IPS-18c (cell line): Measurements from ENCODE around the gene IFNW1.
"Not testable (repeated sequence)": the region's sequence is repeated elsewhere in the genome, so short reads cannot be mapped to it uniquely, and the experiment has no call there.

Source experiments
- H3K4me3 ChIP-seq: 2 replicates; pipeline ENCODE4 v1.7.0; 2013; ENCODE audit warnings: low read depth, mild to moderate bottlenecking, low read length, moderate library complexity; ENCODE audit not compliant: insufficient read depth
- H3K9me3 ChIP-seq: one replicate; pipeline ENCODE4 v1.6.1; 2013; ENCODE audit warnings: mild to moderate bottlenecking, low read length, moderate library complexity; ENCODE audit not compliant: control insufficient read depth, insufficient read depth

Gene IFNW1

GRCh38 chr9:21141427-21141882 lies at the start of gene IFNW1:
Gene IFNW1, minus strand, starts transcription at chr9:21141832. Its CDS starts 262 bp downstream, at chr9:21141570.
- H3K4me3 ChIP-seq: no peak within 1 kb of the TSS
- H3K9me3 ChIP-seq: no peaks in the 10 kb centered on the region

DNA sequence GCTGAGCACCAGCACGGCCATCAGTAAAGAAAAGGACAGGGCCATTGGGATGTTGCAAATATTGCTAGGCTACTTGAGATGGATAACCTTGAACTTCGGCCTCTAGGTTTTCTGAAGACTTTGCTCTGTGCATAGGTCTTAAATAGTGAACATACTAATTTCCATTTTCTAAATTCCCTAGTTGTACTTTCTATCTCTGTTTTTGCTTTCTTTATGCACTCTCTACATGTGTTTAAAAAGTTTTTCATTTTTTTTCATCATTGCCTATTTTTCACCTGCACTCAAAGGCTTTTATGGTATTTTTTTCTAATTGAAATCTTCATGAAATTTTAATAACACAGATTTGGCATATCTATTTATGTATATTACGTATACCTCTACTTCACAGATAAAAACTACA lies 45.9 kb upstream of the IFNW1 start, which contains the start of gene IFNA4:
TSS of gene IFNA4 (minus strand) at position 101 of the 400 bp plus-strand sequence. CDS start at position 45, 56 bp downstream.
- not testable (repeated sequence) for H3K9me3 ChIP-seq, H3K4me3 ChIP-seq

DNA sequence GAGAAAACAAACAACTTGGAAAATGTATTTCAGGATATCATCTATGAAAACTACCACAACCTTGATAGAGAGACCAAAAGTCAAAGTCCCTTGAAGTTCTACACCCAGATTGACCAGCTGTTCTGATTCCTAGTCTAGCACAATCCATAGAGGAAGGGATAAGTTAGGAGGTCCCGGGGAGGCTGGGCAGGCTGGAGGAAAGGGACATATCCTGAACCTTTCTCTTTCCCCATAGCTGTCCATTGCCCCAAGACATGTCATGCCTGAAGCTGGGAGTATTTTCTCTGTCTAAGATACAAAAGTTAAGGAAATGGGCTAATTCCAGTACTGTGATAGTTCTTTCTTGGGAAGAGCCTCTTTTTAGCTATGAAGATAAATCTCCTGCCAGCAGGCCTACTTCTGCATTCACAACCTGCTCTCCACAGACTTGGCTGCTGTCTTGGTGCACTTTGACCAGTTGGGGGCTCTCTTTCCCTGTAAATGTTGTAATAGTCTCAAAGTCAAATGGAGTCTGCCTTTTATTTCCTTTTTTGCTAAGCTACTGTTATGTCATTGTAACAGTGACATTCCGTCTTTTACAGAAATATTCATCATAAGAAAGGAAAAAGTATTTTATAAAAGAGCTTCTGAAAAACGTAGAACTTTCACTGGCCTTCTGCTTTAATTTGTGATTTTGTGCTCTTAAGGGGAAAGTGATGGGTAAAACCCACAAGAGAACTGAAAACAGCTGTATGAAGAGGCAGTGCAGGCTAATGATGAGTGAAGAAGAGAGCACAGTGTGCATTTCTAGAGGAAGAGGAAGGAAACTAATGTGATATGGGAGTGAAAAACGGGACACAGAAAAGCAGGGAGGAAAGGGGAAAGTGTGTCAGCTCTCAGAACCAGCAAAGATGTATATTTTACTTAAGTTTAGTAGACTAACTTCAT lies 41.4 kb upstream of the IFNW1 start:
- not testable (repeated sequence) for H3K4me3 ChIP-seq, H3K9me3 ChIP-seq

DNA sequence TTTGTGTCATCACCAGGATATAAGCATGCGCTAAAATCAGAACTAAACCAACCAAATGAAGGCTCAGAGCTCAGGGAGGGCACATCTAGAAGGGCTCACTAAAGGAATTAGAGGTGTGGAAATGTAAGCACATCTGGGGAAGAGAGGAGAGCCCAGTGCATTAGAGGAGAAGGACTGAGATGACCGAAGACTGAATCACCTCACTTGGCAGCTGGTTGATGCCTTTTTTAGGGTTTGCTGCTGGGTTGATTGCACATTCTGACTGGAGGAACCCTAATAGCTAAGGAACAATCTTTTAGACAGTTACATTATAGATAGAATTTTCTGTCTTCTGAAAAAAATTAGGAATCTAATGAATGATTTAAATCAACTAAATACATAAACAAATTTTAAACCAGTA lies 33.0 kb upstream of the IFNW1 start:
- no peak overlapping the region for H3K4me3 ChIP-seq
- H3K9me3 ChIP-seq: no peaks in the 10 kb centered on the region

GRCh38 chr9:21172156-21172555 lies 30.5 kb upstream of the IFNW1 start:
- Histone ChIP-seq H3K9me3 (no peaks in the 10 kb centered on the region), H3K4me3 (no peak overlapping the region)

- H3K4me3 ChIP-seq: no peak overlapping the region
- no peaks in the 10 kb centered on the region for H3K9me3 ChIP-seq
Measured at GRCh38 chr9:21171351-21171750, 29.7 kb upstream of the IFNW1 start.

- not testable (repeated sequence) for H3K9me3 ChIP-seq, H3K4me3 ChIP-seq
Measured at GRCh38 chr9:21166560-21166959, 24.9 kb upstream of the IFNW1 start, which contains the start of gene IFNA21. Gene IFNA21, minus strand, starts transcription at chr9:21166660. Its CDS starts 48 bp downstream, at chr9:21166612.

- Histone ChIP-seq H3K4me3 (no peak overlapping the region), H3K9me3 (no peaks in the 10 kb centered on the region)
Measured at GRCh38 chr9:21165516-21165915, 23.9 kb upstream of the IFNW1 start.

GRCh38 chr9:21160178-21160577 lies 18.5 kb upstream of the IFNW1 start:
- no peak overlapping the region for H3K4me3 ChIP-seq
- H3K9me3 ChIP-seq: no peaks in the 10 kb centered on the region

DNA sequence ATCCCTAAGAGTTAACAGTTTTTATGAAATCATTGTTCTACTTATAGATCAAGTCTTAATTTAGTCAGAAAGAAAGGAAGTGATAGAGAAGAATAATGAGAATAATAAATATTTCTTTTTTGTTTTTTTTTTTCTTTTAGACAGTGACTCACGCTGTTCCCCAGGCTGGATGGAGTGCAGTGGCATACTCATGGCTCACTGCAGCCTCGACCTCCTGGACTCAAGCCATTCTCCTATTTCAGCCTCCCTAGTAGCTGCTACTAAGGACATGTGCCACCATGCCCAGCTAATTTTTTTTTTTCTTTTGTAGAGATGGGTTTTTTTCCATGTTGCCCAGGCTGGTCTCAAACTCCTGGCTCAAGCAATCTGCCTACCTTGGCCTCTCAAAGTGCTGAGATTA lies 13.9 kb upstream of the IFNW1 start:
- H3K9me3 ChIP-seq: no peaks in the 10 kb centered on the region
- no peak overlapping the region for H3K4me3 ChIP-seq

GRCh38 chr9:21154018-21154608 lies 12.5 kb upstream of the IFNW1 start:
- H3K9me3 ChIP-seq: no peaks in the 10 kb centered on the region
- H3K4me3 ChIP-seq: no peak overlapping the region

DNA sequence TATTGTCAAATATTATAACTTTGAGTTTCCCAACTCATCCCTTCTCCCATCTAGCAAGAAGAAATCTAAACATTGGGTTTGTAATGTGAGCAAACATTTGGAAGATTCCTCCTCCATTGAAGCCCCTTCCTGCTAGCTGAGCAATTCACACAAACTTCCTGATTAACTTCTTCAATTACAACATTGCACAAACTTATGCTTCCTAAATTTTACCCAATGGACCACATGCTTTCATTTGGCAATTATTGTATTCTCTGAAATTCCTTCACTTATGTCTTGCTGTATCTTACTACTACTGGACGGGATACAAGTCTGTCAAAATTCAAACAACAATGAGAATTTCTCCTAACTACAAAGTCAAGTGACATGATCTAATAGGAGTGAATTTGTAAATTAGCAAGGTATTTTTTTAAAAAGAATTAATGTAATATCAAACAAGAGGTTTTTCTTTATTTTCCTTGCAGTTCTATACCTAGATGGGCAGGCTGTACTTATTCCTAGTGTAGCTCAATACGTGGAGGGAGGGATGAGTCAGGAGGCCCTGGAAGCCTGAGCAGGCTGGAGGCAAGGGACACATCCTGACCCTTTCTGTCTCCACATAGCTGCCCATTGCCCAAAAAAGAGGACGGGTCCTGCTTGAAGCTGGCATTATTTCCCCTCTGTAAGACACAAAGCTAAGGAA lies 11.8 kb upstream of the IFNW1 start:
- Histone ChIP-seq H3K9me3 (no peaks in the 10 kb centered on the region), H3K4me3 (no peak overlapping the region)

DNA sequence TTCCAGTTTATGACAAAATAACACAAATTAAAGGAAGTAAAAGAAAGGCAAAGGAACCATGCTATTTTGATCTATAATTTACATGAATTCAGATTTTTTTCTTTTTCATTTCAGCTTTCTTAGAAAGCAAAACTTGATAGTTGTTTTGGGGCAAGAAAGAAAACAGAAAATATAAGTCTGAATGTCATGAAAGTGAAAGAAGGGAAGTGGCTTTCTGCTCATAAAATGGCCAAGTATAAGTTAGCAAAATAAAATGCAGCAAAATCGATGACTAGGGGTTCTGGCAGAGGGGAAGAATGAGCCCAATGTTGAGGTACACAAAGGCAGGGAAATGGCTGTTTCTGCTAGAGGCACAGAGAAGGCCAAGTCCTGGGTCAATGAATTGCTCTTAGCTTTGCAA lies 3.0 kb upstream of the IFNW1 start:
- Histone ChIP-seq H3K9me3 (no peaks in the 10 kb centered on the region), H3K4me3 (no peak overlapping the region)

GRCh38 chr9:21137020-21137419 lies 4.6 kb downstream of the IFNW1 start:
- no peaks in the 10 kb centered on the region for H3K9me3 ChIP-seq
- H3K4me3 ChIP-seq: no peak overlapping the region

DNA sequence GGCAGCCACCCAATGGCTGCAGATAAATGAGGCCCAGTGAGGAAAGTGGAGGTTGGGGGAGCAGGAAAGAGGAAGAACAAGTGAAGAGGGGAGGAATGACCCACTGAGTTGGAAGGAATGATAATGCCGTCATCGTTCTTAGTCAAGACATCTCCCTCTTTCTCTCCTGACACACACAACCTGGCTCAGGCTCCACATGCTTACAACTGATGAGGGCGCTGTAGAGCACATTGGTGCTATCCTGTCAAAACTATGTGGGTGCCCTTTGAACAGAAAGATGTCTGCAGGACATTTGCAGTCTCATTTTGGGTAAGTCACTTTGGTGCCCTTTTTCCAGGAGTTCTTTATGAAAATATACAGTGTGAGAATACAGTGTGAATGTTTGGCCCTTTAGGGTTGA lies 5.9 kb downstream of the IFNW1 start:
- no peaks in the 10 kb centered on the region for H3K9me3 ChIP-seq

GRCh38 chr9:21128186-21128585 lies 13.4 kb downstream of the IFNW1 start:
- H3K4me3 ChIP-seq, H3K9me3 ChIP-seq: not testable (repeated sequence)

More for the DNA sequence above, 5.9 kb downstream of the IFNW1 start:
- no peak overlapping the region for H3K4me3 ChIP-seq

DNA sequence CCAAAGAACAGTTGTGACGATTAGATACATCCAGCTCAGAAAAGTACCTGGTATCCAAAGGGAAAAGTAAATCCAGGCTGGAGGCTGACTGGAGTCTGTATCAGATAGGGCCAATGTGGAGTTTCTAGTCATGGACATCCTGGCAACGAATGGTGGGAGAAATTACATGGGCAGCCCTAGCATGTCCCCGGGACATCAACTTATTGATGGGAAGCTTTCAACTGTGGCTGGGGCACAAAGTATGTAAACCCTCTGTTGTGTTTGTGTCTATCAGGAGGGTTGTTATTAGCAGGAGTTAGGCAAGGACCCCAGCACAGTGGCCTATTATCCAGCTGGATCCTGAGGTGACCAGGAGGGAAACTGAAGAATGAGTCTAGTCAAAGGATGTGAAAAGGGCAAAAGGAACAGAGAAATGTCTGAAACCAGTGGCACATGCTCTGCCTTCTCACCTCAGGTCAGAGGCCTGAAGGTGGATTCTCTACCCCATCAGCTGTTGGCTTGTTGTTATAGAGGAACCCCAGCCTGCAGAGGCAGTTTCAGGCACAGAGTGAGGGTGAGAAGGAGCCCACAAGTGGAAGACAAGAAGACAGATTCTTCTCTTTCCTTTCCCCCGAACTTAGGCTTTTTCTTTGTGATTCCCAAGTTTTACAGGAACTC lies 19.9 kb downstream of the IFNW1 start:
- Histone ChIP-seq H3K9me3 (no peaks in the 10 kb centered on the region), H3K4me3 (no peak overlapping the region)
